A549 (cell line): ENCODE data around the gene LYAR.
"Not testable (repeated sequence)": the region's sequence is repeated elsewhere in the genome, so short reads cannot be mapped to it uniquely, and the experiment has no call there.

Experiments used
- BHLHE40 ChIP-seq: IDR thresholded peaks from 2 replicates; pipeline ENCODE4 v1.6.1; 2012; ENCODE audit warnings: low read depth, low read length, inconsistent platforms
- CTCF ChIP-seq: fragments of >200 bp; sonication (Bioruptor Twin); formaldehyde crosslinking; IDR thresholded peaks from 3 replicates; pipeline ENCODE4 v1.5.1; 2016
- EP300 ChIP-seq, 2 experiments: fragments of >200 bp; sonication (Bioruptor Twin); formaldehyde crosslinking; IDR thresholded peaks; 2 replicates in 1 of 2; 3 replicates in 1 of 2; pipeline ENCODE4 v1.6.1; 2016 to 2017
- MAFK ChIP-seq: fragments of 450-650 bp; IDR thresholded peaks from 2 replicates; pipeline ENCODE4 v1.6.1; 2014; ENCODE audit not compliant: partially characterized antibody

DNA sequence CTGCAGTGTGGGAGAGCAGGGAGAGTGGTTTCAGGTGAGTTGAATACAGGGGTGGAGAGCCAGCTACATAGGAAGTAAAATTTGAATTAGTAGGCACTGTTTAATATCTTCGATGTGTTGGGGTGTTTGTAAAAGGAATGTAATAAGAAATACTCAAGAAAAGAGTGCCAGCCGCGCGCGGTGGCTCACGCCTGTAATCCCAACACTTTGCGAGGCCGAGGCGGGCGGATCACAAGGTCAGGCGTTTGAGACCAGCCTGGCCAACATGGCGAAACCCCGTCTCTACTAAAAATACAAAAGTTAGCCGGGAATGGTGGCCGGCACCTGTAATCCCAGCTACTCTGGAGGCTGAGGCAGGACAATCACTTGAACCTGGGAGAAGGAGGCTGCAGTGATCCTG, 40.6 kb downstream of the LYAR start:
- not testable (repeated sequence) for TF ChIP-seq BHLHE40; CTCF; MAFK; EP300 (IDR thresholded peaks at IDR 0.05)
